GM20000 (cell line): Measurements from ENCODE around the gene RPL6.
"Not testable (repeated sequence)": the region's sequence is repeated elsewhere in the genome, so short reads cannot be mapped to it uniquely, and the experiment has no call there.

Experiments
- DNase-seq: peaks from one replicate; pipeline ENCODE4 v3.0.0; 2012; ENCODE audit warnings: low spot score
- TF ChIP-seq, protein P1 (sequence below): IDR thresholded peaks from 2 replicates; pipeline ENCODE4 v1.5.1; 2012; ENCODE audit warnings: mild to moderate bottlenecking, control low read depth; ENCODE audit errors: extremely low read depth, missing control alignments

RPL6 gene

GRCh38 chr12:112418273-112418607 lies 8.8 kb upstream of the RPL6 start:
- no peak for DNase-seq
- TF ChIP-seq, protein P1, sequence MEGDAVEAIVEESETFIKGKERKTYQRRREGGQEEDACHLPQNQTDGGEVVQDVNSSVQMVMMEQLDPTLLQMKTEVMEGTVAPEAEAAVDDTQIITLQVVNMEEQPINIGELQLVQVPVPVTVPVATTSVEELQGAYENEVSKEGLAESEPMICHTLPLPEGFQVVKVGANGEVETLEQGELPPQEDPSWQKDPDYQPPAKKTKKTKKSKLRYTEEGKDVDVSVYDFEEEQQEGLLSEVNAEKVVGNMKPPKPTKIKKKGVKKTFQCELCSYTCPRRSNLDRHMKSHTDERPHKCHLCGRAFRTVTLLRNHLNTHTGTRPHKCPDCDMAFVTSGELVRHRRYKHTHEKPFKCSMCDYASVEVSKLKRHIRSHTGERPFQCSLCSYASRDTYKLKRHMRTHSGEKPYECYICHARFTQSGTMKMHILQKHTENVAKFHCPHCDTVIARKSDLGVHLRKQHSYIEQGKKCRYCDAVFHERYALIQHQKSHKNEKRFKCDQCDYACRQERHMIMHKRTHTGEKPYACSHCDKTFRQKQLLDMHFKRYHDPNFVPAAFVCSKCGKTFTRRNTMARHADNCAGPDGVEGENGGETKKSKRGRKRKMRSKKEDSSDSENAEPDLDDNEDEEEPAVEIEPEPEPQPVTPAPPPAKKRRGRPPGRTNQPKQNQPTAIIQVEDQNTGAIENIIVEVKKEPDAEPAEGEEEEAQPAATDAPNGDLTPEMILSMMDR, result no peak

DNA sequence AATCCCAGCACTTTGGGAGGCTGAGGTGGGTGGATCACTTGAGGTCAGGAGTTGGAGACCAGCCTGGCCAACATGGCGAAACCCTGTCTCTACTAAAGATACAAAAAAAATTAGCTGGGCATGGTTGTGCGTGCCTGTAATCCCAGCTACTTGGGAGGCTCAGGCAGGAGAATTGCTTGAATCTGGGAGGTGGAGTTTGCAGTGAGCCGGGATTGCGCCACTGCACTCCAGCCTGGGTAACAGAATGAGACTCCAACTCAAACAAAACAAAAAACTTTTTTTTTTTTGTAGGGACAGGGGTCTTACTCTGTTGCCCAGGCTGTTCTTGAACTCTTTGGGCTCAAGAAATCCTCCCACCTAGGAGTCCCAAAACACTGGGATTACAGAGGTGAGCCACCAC lies 6.1 kb upstream of the RPL6 start:
- not testable (repeated sequence) for DNase-seq

GRCh38 chr12:112413855-112414625 lies 4.6 kb upstream of the RPL6 start:
- DNase-seq, result no peak

DNA sequence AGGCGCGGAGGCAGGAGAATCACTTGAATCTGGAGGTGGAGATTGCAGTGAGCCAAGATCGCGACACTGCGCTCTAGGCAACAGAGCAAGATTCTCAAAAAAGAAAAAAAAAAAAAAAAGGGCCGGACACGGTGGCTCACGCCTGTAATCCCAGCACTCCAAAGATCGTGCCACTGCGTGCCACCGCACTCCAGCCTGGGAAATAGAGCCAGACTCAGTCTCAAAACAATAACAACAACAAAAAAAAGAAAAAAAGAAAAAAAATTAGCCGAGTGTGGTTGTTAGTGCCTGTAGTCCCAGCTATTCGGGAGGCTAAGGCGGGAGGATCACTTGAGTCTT lies 470 bp upstream of the RPL6 start:
- TF ChIP-seq, protein P1, result no peak
- DNase-seq, result no peak

More at GRCh38 chr12:112413855-112414625, 4.6 kb upstream of the RPL6 start:
- TF ChIP-seq, protein P1, result no peak

- TF ChIP-seq, protein P1, result no peak
Observed at GRCh38 chr12:112408621-112409020, 784 bp downstream of the RPL6 start.

DNA sequence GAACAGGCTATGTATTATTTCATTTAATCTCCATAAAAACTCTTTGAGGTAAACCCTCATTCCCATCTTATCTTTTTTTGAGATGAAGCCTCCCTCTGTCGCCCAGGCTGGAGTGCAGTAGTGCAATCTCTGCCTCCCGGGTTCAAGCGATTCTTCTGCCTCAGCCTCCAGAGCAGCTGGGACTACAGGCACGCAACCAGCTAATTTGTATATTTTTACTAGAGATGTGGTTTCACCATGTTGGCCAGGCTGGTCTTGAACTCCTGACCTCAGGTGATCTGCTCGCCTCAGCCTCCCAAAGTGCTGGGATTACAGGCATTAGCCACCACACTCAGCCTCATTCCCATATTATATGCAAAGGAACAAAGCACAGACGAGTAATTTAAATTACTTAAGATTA lies 1.7 kb downstream of the RPL6 start:
- DNase-seq, result not testable (repeated sequence)

More at GRCh38 chr12:112408621-112409020, 784 bp downstream of the RPL6 start:
- no peak for DNase-seq

GRCh38 chr12:112406519-112407488 lies 2.6 kb downstream of the RPL6 start:
- no peak for DNase-seq
- TF ChIP-seq, protein P1, result no peak

DNA sequence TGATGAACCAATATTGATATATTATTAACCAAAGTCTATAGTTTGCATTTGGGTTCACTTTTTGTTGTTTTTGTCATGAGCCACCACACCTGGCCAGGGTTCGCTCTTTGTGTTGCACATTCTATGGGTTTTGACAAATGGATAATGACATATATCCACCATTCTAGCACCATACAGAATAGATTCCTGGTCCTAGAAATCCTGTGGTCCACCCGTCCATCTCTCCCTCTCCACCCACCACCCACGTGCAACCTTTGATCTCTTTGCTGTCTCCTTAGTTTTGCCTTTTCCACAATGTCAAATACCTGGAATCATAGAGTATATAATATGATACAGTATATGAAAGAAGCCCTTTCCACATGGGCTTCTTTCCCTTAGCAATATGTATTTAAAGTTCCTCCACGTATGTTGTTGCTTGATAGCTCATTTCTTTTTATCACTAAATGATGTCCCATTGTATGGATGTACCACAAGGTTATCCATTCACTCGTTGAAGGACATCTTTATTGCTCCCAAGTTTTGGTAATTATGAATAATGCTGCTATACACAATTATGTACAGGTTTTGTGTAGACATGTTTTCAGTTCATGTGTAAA lies 7.4 kb downstream of the RPL6 start:
- TF ChIP-seq, protein P1, result no peak
- no peak for DNase-seq
